H9 (cell line): Measurements from ENCODE around the gene TRAPPC2. TPM values are rescaled to one million over a fixed set of nuclear protein-coding genes. Genes with fewer than 3 reads are reported as not detected.

ENCODE experiments used
- DNase-seq: peaks from one replicate; pipeline ENCODE4 v3.0.0-alpha.2; 2017
- H2AFZ ChIP-seq: one replicate; pipeline ENCODE4 v1.6.1; 2013; ENCODE audit warnings: mild to moderate bottlenecking, low read length, control low read depth, moderate library complexity
- H2AK5ac ChIP-seq: 2 replicates; pipeline ENCODE4 v1.6.1; 2013; ENCODE audit warnings: low read length, control low read depth, mixed read lengths; ENCODE audit not compliant: insufficient read length
- H2BK120ac ChIP-seq: one replicate; pipeline ENCODE4 v1.6.1; 2013; ENCODE audit warnings: low read depth, mild to moderate bottlenecking, low read length, control low read depth, inconsistent platforms; ENCODE audit not compliant: poor library complexity, severe bottlenecking
- H2BK12ac ChIP-seq: 2 replicates; pipeline ENCODE4 v1.6.1; 2013; ENCODE audit warnings: low read length, control low read depth, mixed read lengths, low read depth; ENCODE audit not compliant: insufficient read length
- H2BK15ac ChIP-seq: 2 replicates; pipeline ENCODE4 v1.6.1; 2013; ENCODE audit warnings: low read depth, low read length, control low read depth
- H2BK20ac ChIP-seq: one replicate; pipeline ENCODE4 v1.6.1; 2013; ENCODE audit warnings: low read depth, mild to moderate bottlenecking, low read length, control low read depth, inconsistent platforms; ENCODE audit not compliant: poor library complexity, severe bottlenecking
- H2BK5ac ChIP-seq: 2 replicates; pipeline ENCODE4 v1.6.1; 2013; ENCODE audit warnings: low read length, control low read depth, mixed read lengths; ENCODE audit not compliant: insufficient read length
- H3K14ac ChIP-seq: 2 replicates; pipeline ENCODE4 v1.6.1; 2013; ENCODE audit warnings: low read length, control low read depth; ENCODE audit not compliant: insufficient read depth
- H3K18ac ChIP-seq: 2 replicates; pipeline ENCODE4 v1.6.1; 2013; ENCODE audit warnings: low read depth, mild to moderate bottlenecking, mixed read lengths, low read length, control low read depth; ENCODE audit not compliant: insufficient read length
- H3K23ac ChIP-seq: 2 replicates; pipeline ENCODE4 v1.6.1; 2013; ENCODE audit warnings: low read length, control low read depth, mixed read lengths, low read depth; ENCODE audit not compliant: insufficient read length
- H3K23me2 ChIP-seq: 2 replicates; pipeline ENCODE4 v1.6.1; 2013; ENCODE audit warnings: low read depth, mild to moderate bottlenecking, mixed read lengths, low read length, control low read depth; ENCODE audit not compliant: insufficient read length, poor library complexity, severe bottlenecking
- H3K27ac ChIP-seq: 2 replicates; pipeline ENCODE4 v1.5.1; 2013; ENCODE audit warnings: low read length, control low read depth, mixed read lengths, low read depth; ENCODE audit not compliant: insufficient read length
- H3K27me3 ChIP-seq: 2 replicates; pipeline ENCODE4 v1.6.1; 2013; ENCODE audit warnings: low read length, control low read depth, inconsistent platforms; ENCODE audit not compliant: insufficient read depth
- H3K4ac ChIP-seq: 2 replicates; pipeline ENCODE4 v1.6.1; 2013; ENCODE audit warnings: low read depth, mild to moderate bottlenecking, control low read depth, inconsistent platforms, low read length, moderate library complexity
- H3K4me1 ChIP-seq: 2 replicates; pipeline ENCODE4 v1.6.1; 2013; ENCODE audit warnings: low read length, control low read depth, inconsistent platforms; ENCODE audit not compliant: insufficient read depth
- H3K4me2 ChIP-seq: 2 replicates; pipeline ENCODE4 v1.6.1; 2013; ENCODE audit warnings: low read length, control low read depth, mixed read lengths; ENCODE audit not compliant: insufficient read length, insufficient read depth
- H3K56ac ChIP-seq: 2 replicates; pipeline ENCODE4 v1.6.1; 2013; ENCODE audit warnings: low read depth, mild to moderate bottlenecking, mixed read lengths, low read length, control low read depth; ENCODE audit not compliant: insufficient read length
- H3K79me1 ChIP-seq: 2 replicates; pipeline ENCODE4 v1.6.1; 2013; ENCODE audit warnings: low read depth, mild to moderate bottlenecking, moderate library complexity, low read length, control low read depth, inconsistent platforms; ENCODE audit not compliant: insufficient read depth, poor library complexity, severe bottlenecking
- H3K79me2 ChIP-seq: 2 replicates; pipeline ENCODE4 v1.6.1; 2013; ENCODE audit warnings: low read length, control low read depth, inconsistent platforms; ENCODE audit not compliant: insufficient read depth
- H3K9ac ChIP-seq: 2 replicates; pipeline ENCODE4 v1.6.1; 2013; ENCODE audit warnings: low read length, control low read depth, mixed read lengths; ENCODE audit not compliant: insufficient read length; ENCODE audit errors: extremely low read depth
- H3K9me3 ChIP-seq: one replicate; pipeline ENCODE4 v1.6.1; 2013; ENCODE audit warnings: low read depth, low read length, inconsistent platforms; ENCODE audit not compliant: control insufficient read depth
- H3T11ph ChIP-seq: one replicate; pipeline ENCODE4 v1.6.1; 2013; ENCODE audit warnings: mild to moderate bottlenecking, low read length, control low read depth, inconsistent platforms
- H4K20me1 ChIP-seq: one replicate; pipeline ENCODE4 v1.6.1; 2013; ENCODE audit not compliant: control insufficient read depth, insufficient read length, insufficient read depth
- H4K5ac ChIP-seq: 2 replicates; pipeline ENCODE4 v1.6.1; 2013; ENCODE audit warnings: low read depth, mild to moderate bottlenecking, mixed read lengths, low read length, control low read depth; ENCODE audit not compliant: insufficient read length
- H4K8ac ChIP-seq: replicated peaks from 2 replicates; pipeline ENCODE4 v1.6.1; 2013; ENCODE audit warnings: low read length, control low read depth, mixed read lengths, low read depth; ENCODE audit not compliant: insufficient read length
- H4K91ac ChIP-seq: 2 replicates; pipeline ENCODE4 v1.6.1; 2013; ENCODE audit warnings: low read depth, mild to moderate bottlenecking, moderate library complexity, mixed read lengths, low read length, control low read depth; ENCODE audit not compliant: insufficient read length
- H3K27ac Mint-ChIP-seq, 3 experiments: 2 replicates in 2 of 3; 3 replicates in 1 of 3; pipeline ENCODE4 v1.8.0; 2020 to 2021; ENCODE audit warnings: mixed read lengths in 3 of 3, mild to moderate bottlenecking in 1 of 3, moderate library complexity in 1 of 3
- H3K27me3 Mint-ChIP-seq: 2 replicates; pipeline ENCODE4 v1.8.0; 2021; ENCODE audit warnings: low read depth, mild to moderate bottlenecking, moderate library complexity, mixed read lengths
- H3K36me3 Mint-ChIP-seq, 3 experiments: 2 replicates in 2 of 3; 3 replicates in 1 of 3; pipeline ENCODE4 v1.8.0; 2020 to 2021; ENCODE audit warnings: low read depth in 3 of 3, mixed read lengths in 3 of 3; ENCODE audit not compliant: insufficient read depth in 1 of 3
- H3K4me1 Mint-ChIP-seq, 2 experiments: 2 replicates each; pipeline ENCODE4 v1.8.0; 2020; ENCODE audit warnings: mixed read lengths in 2 of 2
- H3K4me3 Mint-ChIP-seq, 2 experiments: 2 replicates in 1 of 2; 3 replicates in 1 of 2; pipeline ENCODE4 v1.8.0; 2020 to 2021; ENCODE audit warnings: mild to moderate bottlenecking in 2 of 2, mixed read lengths in 2 of 2, moderate library complexity in 1 of 2
- H3K9me3 Mint-ChIP-seq, 2 experiments: 2 replicates in 1 of 2; 3 replicates in 1 of 2; pipeline ENCODE4 v1.8.0; 2020; ENCODE audit warnings: mild to moderate bottlenecking in 2 of 2, mixed read lengths in 2 of 2, moderate library complexity in 1 of 2
- total RNA-seq: library from RNA; stranded (reverse); gene quantifications from 2 replicates; pipeline ENCODE4 v1.2.1, GENCODE V29; 2021
- TF ChIP-seq, protein P1 (sequence below): fragments of 200-600 bp; sonication (generic); conservative IDR thresholded peaks from 3 replicates; pipeline ENCODE4 v1.8.0; 2021; ENCODE audit warnings: antibody characterized with exemption, mild to moderate bottlenecking

The TRAPPC2 gene
- total RNA-seq, 1 experiment from 2014 or later = 13.3 TPM

DNA sequence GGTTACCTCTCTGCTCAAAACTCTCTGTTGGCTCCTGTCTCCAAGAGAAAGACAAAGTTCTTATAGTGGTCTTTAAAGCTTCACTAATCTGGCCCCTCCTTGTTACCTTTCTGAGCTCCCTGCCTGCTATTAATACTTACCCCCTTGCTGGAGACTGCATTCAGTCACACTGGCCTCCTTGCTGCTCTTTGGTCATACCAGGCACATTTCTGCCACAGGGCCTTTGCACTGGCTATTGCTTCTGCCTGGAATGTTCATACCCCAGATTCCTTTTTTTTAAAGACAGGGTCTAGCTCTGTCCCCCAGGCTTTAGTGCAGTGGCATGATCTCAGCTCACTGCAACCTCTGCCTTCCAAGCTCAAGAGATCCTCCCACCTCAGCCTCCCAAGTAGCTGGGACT lies 61.4 kb downstream of the TRAPPC2 start:
- H4K91ac ChIP-seq = no peak overlapping the region
- no peak overlapping the region for H3K27ac ChIP-seq
- no peak overlapping the region for H2BK15ac ChIP-seq
- Mint-ChIP-seq H3K27me3 (peaks cover 3% of the 10 kb centered on the region; the same call in 1 of the 2 replicates), H3K27ac (no peak overlapping the region), H3K9me3 (peaks cover 24 to 50% of the 10 kb centered on the region in 2 experiments), H3K4me3 (no peak overlapping the region; a peak in 1 of 5 replicates), H3K36me3 (peaks cover 0 to 4% (median 0%) of the 10 kb centered on the region in 3 experiments; a peak in 1 of 7 replicates), H3K4me1 (0 out of 4 replicates have a peak, but pooled peaks cover 0 to 4% of the 10 kb centered on the region in 2 experiments)
- no peak overlapping the region for H3K14ac ChIP-seq
- no peak overlapping the region for H3K9ac ChIP-seq
- H4K5ac ChIP-seq = no peak overlapping the region
- H3K27me3 ChIP-seq = no peaks in the 10 kb centered on the region
- H2BK12ac ChIP-seq = no peak overlapping the region
- H3K4me2 ChIP-seq = no peak overlapping the region
- H3K18ac ChIP-seq = no peak overlapping the region
- no peak overlapping the region for H3K56ac ChIP-seq
- H3K4me1 ChIP-seq = no peaks in the 10 kb centered on the region
- H3K9me3 ChIP-seq = no peaks in the 10 kb centered on the region
- no peak overlapping the region for H3K4ac ChIP-seq
- H2AK5ac ChIP-seq = no peak overlapping the region
- H2BK20ac ChIP-seq = no peak overlapping the region
- TF ChIP-seq, protein P1, sequence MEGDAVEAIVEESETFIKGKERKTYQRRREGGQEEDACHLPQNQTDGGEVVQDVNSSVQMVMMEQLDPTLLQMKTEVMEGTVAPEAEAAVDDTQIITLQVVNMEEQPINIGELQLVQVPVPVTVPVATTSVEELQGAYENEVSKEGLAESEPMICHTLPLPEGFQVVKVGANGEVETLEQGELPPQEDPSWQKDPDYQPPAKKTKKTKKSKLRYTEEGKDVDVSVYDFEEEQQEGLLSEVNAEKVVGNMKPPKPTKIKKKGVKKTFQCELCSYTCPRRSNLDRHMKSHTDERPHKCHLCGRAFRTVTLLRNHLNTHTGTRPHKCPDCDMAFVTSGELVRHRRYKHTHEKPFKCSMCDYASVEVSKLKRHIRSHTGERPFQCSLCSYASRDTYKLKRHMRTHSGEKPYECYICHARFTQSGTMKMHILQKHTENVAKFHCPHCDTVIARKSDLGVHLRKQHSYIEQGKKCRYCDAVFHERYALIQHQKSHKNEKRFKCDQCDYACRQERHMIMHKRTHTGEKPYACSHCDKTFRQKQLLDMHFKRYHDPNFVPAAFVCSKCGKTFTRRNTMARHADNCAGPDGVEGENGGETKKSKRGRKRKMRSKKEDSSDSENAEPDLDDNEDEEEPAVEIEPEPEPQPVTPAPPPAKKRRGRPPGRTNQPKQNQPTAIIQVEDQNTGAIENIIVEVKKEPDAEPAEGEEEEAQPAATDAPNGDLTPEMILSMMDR = no peak
- DNase-seq = no peak
- H4K20me1 ChIP-seq = no peaks in the 10 kb centered on the region
- no peaks in the 10 kb centered on the region; the same call in 1 of the 2 replicates for H3K79me2 ChIP-seq
- no peaks in the 10 kb centered on the region for H3K23me2 ChIP-seq
- H3T11ph ChIP-seq = no peak overlapping the region
- H2AFZ ChIP-seq = no peak overlapping the region
- no peak overlapping the region for H3K23ac ChIP-seq
- no peak overlapping the region for H4K8ac ChIP-seq
- H3K79me1 ChIP-seq = no peaks in the 10 kb centered on the region
- no peak overlapping the region for H2BK5ac ChIP-seq
- H2BK120ac ChIP-seq = no peak overlapping the region
